ENCODE results near the gene NT5DC2. TPM values are rescaled to one million over a fixed set of nuclear protein-coding genes. Genes with fewer than 3 reads are reported as not detected.

NT5DC2 gene
- total RNA-seq, 1 experiment from 2014 or later: 229 TPM

DNA sequence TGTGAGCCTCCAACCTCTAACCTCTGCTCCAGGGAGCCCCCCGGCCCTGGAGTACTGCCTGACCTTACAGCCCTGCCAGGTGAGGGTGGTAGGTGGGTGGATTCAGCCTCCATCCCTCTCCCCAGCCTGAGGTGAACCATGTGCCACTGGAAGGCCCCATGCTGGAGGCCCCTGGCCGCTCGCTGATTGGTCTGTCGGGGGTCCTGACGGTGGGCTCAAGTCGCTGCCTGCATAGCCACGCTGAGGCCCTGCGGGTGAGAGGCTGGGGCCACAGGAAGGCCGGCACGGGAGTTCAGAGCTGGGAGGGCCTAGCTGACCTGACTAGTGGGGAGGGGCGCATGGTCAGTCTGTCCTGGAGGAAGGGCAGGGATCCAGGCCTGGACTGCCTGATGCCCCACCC is 19.1 kb downstream of the NT5DC2 start:
- ChIA-PET CTCF (no interaction called here), POLR2A (ENCODE audit: unreplicated experiment) (no interaction called here)
- Histone ChIP-seq H3K4me1 (ENCODE audit: insufficient read depth, low read length) (no peaks in the 10 kb centered on the region), H3K4me2 (ENCODE audit: low read length) (no peak overlapping the region), H3K27ac (ENCODE audit: low read length) (no peak overlapping the region), H3K4me3 (ENCODE audit: low read length) (no peak overlapping the region), H2AFZ (ENCODE audit: low read length) (no peak overlapping the region), H3K9me3 (ENCODE audit: low read length) (no peaks in the 10 kb centered on the region), H3K9me2 (replicated peaks; ENCODE audit: low read length) (no peaks in the 10 kb centered on the region), H3K9ac (ENCODE audit: low read length) (no peak overlapping the region), H3K79me2 (ENCODE audit: low read length) (no peaks in the 10 kb centered on the region), H3K27me3 (ENCODE audit: low read length) (no peaks in the 10 kb centered on the region), H3F3A (ENCODE audit: low read length, unreplicated experiment) (no peaks in the 10 kb centered on the region), H3K36me3 (ENCODE audit: low read depth, low read length) (no peaks in the 10 kb centered on the region), H4K20me1 (ENCODE audit: low read length) (no peaks in the 10 kb centered on the region)
- DNase-seq: no peak
- BruUV-seq (replicated peaks): no TSS peak
- TF ChIP-seq EZH2 (IDR thresholded peaks at IDR 0.05; ENCODE audit: low read length, unreplicated experiment) (no peak), CTCF (conservative IDR thresholded peaks at IDR 0.05; ENCODE audit: low read depth, low read length) (no peak), EZH2phosphoT487 (IDR thresholded peaks at IDR 0.05; ENCODE audit: borderline replicate concordance, low read length) (no peak)
- intact Hi-C loops (cut with micrococcal nuclease): no loop called here
- ATAC-seq: no peak

- Histone ChIP-seq H3F3A (ENCODE audit: low read length, unreplicated experiment) (no peaks in the 10 kb centered on the region), H3K27ac (ENCODE audit: low read length) (no peak overlapping the region), H3K4me3 (ENCODE audit: low read length) (no peak overlapping the region), H4K20me1 (ENCODE audit: low read length) (no peaks in the 10 kb centered on the region), H3K36me3 (ENCODE audit: low read depth, low read length) (no peaks in the 10 kb centered on the region), H3K9ac (ENCODE audit: low read length) (no peak overlapping the region), H3K27me3 (ENCODE audit: low read length) (no peaks in the 10 kb centered on the region), H3K9me3 (ENCODE audit: low read length) (no peaks in the 10 kb centered on the region), H2AFZ (ENCODE audit: low read length) (no peak overlapping the region), H3K79me2 (ENCODE audit: low read length) (no peaks in the 10 kb centered on the region), H3K4me1 (ENCODE audit: insufficient read depth, low read length) (no peaks in the 10 kb centered on the region), H3K4me2 (ENCODE audit: low read length) (no peak overlapping the region), H3K9me2 (replicated peaks; ENCODE audit: low read length) (no peaks in the 10 kb centered on the region)
- TF ChIP-seq CTCF (conservative IDR thresholded peaks at IDR 0.05; ENCODE audit: low read depth, low read length) (no peak), EZH2phosphoT487 (IDR thresholded peaks at IDR 0.05; ENCODE audit: borderline replicate concordance, low read length) (no peak), EZH2 (IDR thresholded peaks at IDR 0.05; ENCODE audit: low read length, unreplicated experiment) (no peak)
- intact Hi-C loops (cut with micrococcal nuclease): no loop called here
- no peak for ATAC-seq
- POLR2A ChIA-PET (ENCODE audit: unreplicated experiment): no interaction called here
- CTCF ChIA-PET: no interaction called here
- no peak for DNase-seq
- no TSS peak for BruUV-seq (replicated peaks)
Measured at GRCh38 chr3:52513281-52513680, 20.4 kb downstream of the NT5DC2 start.

DNA sequence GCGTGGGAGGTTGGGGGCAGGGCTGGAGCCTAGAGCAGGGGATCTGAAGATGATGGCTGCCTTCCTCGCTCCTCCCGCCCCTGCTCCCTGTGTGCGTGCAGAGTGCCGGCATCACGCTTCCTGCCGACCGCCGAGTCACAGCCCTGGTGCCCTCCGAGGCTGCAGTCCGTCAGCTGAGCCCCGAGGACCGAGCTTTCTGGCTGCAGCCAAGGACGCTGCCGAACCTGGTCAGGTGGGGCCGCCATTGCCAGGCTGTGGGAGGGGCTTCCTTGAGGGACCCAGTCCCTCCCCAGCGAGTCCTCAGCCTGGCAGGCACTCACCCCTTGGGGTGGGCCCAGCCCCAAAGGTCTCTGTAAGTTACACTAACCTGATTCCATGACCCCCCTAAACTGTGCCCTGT is 20.9 kb downstream of the NT5DC2 start:
- no peaks in the 10 kb centered on the region for H3F3A ChIP-seq (ENCODE audit: low read length, unreplicated experiment)
- TF ChIP-seq EZH2 (IDR thresholded peaks at IDR 0.05; ENCODE audit: low read length, unreplicated experiment): no peak
- TF ChIP-seq CTCF (conservative IDR thresholded peaks at IDR 0.05; ENCODE audit: low read depth, low read length): no peak
- no peak for TF ChIP-seq EZH2phosphoT487 (IDR thresholded peaks at IDR 0.05; ENCODE audit: borderline replicate concordance, low read length)
- no peak overlapping the region for H3K4me3 ChIP-seq (ENCODE audit: low read length)
- H3K9me3 ChIP-seq (ENCODE audit: low read length): no peaks in the 10 kb centered on the region
- no peaks in the 10 kb centered on the region for H3K36me3 ChIP-seq (ENCODE audit: low read depth, low read length)
- H3K4me2 ChIP-seq (ENCODE audit: low read length): no peak overlapping the region
- peaks cover 2% of the 10 kb centered on the region; the same call in 1 of the 2 replicates for H3K4me1 ChIP-seq (ENCODE audit: insufficient read depth, low read length)
- no peak overlapping the region for H3K9ac ChIP-seq (ENCODE audit: low read length)
- intact Hi-C loops (cut with micrococcal nuclease): no loop called here
- no peak overlapping the region for H3K27ac ChIP-seq (ENCODE audit: low read length)
- ChIA-PET CTCF (no interaction called here), POLR2A (ENCODE audit: unreplicated experiment) (no interaction called here)
- no TSS peak for BruUV-seq (replicated peaks)
- no peaks in the 10 kb centered on the region for H3K27me3 ChIP-seq (ENCODE audit: low read length)
- H3K79me2 ChIP-seq (ENCODE audit: low read length): no peaks in the 10 kb centered on the region
- H3K9me2 ChIP-seq (replicated peaks; ENCODE audit: low read length): no peaks in the 10 kb centered on the region
- H4K20me1 ChIP-seq (ENCODE audit: low read length): no peaks in the 10 kb centered on the region
- ATAC-seq (no peak), DNase-seq (no peak)
- no peak overlapping the region for H2AFZ ChIP-seq (ENCODE audit: low read length)

All from PC-3 (cell line).